Fibroblast of skin of abdomen (primary cell): Measurements from ENCODE around the gene PCDHGA9. TPM values are rescaled to one million over a fixed set of nuclear protein-coding genes. Genes with fewer than 3 reads are reported as not detected.
"Not testable (repeated sequence)": the region's sequence is repeated elsewhere in the genome, so short reads cannot be mapped to it uniquely, and the experiment has no call there.

Source experiments
- DNase-seq: peaks from one replicate; pipeline ENCODE4 v3.0.0-alpha.2; 2013
- polyA plus RNA-seq, 2 experiments: library from polyadenylated mRNA; unstranded; fragments of 120-200 nt; gene quantifications; one replicate each; pipeline ENCODE4 v1.2.1, GENCODE V29; 2013; ENCODE audit not compliant: insufficient read length in 2 of 2

The PCDHGA9 gene
- polyA plus RNA-seq (2013, experiment 1 of 2; ENCODE audit: insufficient read length) = 2.3 TPM
- 2.4 TPM for polyA plus RNA-seq (2013, experiment 2 of 2; ENCODE audit: insufficient read length)

GRCh38 chr5:141402553-141403243 lies at the start of gene PCDHGA9:
PCDHGA9 (plus strand) TSS chr5:141402778; CDS start chr5:141402953, 175 bp downstream.
- peak; percentile 26 for DNase-seq

GRCh38 chr5:141354900-141355469 lies 47.6 kb upstream of the PCDHGA9 start, which contains the start of gene PCDHGA4:
PCDHGA4 (plus strand) TSS chr5:141355021; CDS start chr5:141355108, 87 bp downstream.
- peak; percentile 14 for DNase-seq

GRCh38 chr5:141355641-141356040 lies 46.9 kb upstream of the PCDHGA9 start:
- no peak for DNase-seq

- no peak for DNase-seq
These were observed 46.4 kb upstream of the PCDHGA9 start for GRCh38 chr5:141356133-141356532.

GRCh38 chr5:141356950-141357349 lies 45.6 kb upstream of the PCDHGA9 start:
- DNase-seq = no peak

- peak; percentile 35 for DNase-seq
These were observed 42.7 kb upstream of the PCDHGA9 start, which contains the start of gene PCDHGB2 for GRCh38 chr5:141359790-141360426. PCDHGB2 (plus strand) TSS chr5:141359994; CDS start chr5:141360136, 142 bp downstream.

GRCh38 chr5:141360685-141361084 lies 41.9 kb upstream of the PCDHGA9 start:
- no peak for DNase-seq

GRCh38 chr5:141362719-141363118 lies 39.9 kb upstream of the PCDHGA9 start:
- DNase-seq = no peak

GRCh38 chr5:141363952-141364660 lies 38.5 kb upstream of the PCDHGA9 start, which contains the start of gene PCDHGA5:
PCDHGA5 (plus strand) TSS chr5:141364162; CDS start chr5:141364331, 169 bp downstream.
- peak; percentile 23 for DNase-seq

- DNase-seq = no peak
These were observed 36.3 kb upstream of the PCDHGA9 start for GRCh38 chr5:141366016-141366896.

- peak; percentile 63 for DNase-seq
These were observed 32.4 kb upstream of the PCDHGA9 start, which contains the start of gene PCDHGB3 for GRCh38 chr5:141369994-141370848. PCDHGB3 (plus strand) TSS chr5:141370242; CDS start chr5:141370395, 153 bp downstream.

GRCh38 chr5:141371572-141372475 lies 30.8 kb upstream of the PCDHGA9 start:
- no peak for DNase-seq

- DNase-seq = peak; percentile 27
These were observed 28.8 kb upstream of the PCDHGA9 start, which contains the start of gene PCDHGA6 for GRCh38 chr5:141373673-141374317. PCDHGA6 (plus strand) TSS chr5:141373891; CDS start chr5:141374084, 193 bp downstream.

- DNase-seq = no peak
These were observed 28.0 kb upstream of the PCDHGA9 start for GRCh38 chr5:141374627-141375026.

- DNase-seq = not testable (repeated sequence)
These were observed 27.0 kb upstream of the PCDHGA9 start for GRCh38 chr5:141375444-141376155.

- DNase-seq = peak; percentile 42
These were observed 19.9 kb upstream of the PCDHGA9 start, which contains the start of gene PCDHGA7 for GRCh38 chr5:141382469-141383294. PCDHGA7 (plus strand) TSS chr5:141382742; CDS start chr5:141382900, 158 bp downstream.

GRCh38 chr5:141383345-141383744 lies 19.2 kb upstream of the PCDHGA9 start:
- no peak for DNase-seq
